Natural killer cell (primary cell): ENCODE measurements around the gene SLC52A3. TPM values are rescaled to one million over a fixed set of nuclear protein-coding genes. Genes with fewer than 3 reads are reported as not detected.

Experiments
- ATAC-seq, 3 donors: fragments of 150-1000 bp in 2 of 3; fragments of 200-7000 bp in 1 of 3; cut with Tn5 transposase; 1 replicate in 1 of 3; 2 replicates in 2 of 3; pipeline ENCODE4 v1.10.0; 2021; ENCODE audit warnings: mild to moderate bottlenecking in 2 of 3, moderate library complexity in 2 of 3
- DNase-seq, 2 donors: peaks; one replicate each; pipeline versions ENCODE4 v3.0.0 to v3.0.0-alpha.2; 2013 to 2021; ENCODE audit warnings: mixed read lengths in 1 of 2
- H3K27ac ChIP-seq: one replicate; pipeline ENCODE4 v1.5.1; 2013; ENCODE audit warnings: mild to moderate bottlenecking, low read length
- H3K27me3 ChIP-seq: one replicate; pipeline ENCODE4 v1.6.1; 2013; ENCODE audit warnings: low read length; ENCODE audit not compliant: control insufficient read depth, insufficient read depth
- H3K36me3 ChIP-seq: one replicate; pipeline ENCODE4 v1.6.1; 2013; ENCODE audit warnings: low read length; ENCODE audit not compliant: control insufficient read depth, insufficient read depth
- H3K4me1 ChIP-seq: one replicate; pipeline ENCODE4 v1.6.1; 2013; ENCODE audit warnings: low read length; ENCODE audit not compliant: control insufficient read depth, insufficient read depth
- H3K4me3 ChIP-seq: one replicate; pipeline ENCODE4 v1.5.1; 2013; ENCODE audit warnings: low read length
- H3K9me3 ChIP-seq: one replicate; pipeline ENCODE4 v1.6.1; 2013; ENCODE audit warnings: low read length; ENCODE audit not compliant: control insufficient read depth, insufficient read depth
- H3K27ac Mint-ChIP-seq, 2 donors: one replicate each; pipeline ENCODE4 v1.8.0; 2022; ENCODE audit warnings: mild to moderate bottlenecking in 2 of 2, mixed read lengths in 2 of 2, moderate library complexity in 1 of 2
- H3K27me3 Mint-ChIP-seq, 2 donors: one replicate each; pipeline ENCODE4 v1.8.0; 2022; ENCODE audit warnings: low read depth in 2 of 2, mixed read lengths in 2 of 2
- H3K36me3 Mint-ChIP-seq: one replicate; pipeline ENCODE4 v1.8.0; 2022; ENCODE audit warnings: mixed read lengths
- H3K4me1 Mint-ChIP-seq, 2 donors: one replicate each; pipeline ENCODE4 v1.8.0; 2022; ENCODE audit warnings: mixed read lengths in 2 of 2
- H3K4me3 Mint-ChIP-seq: one replicate; pipeline ENCODE4 v1.8.0; 2022; ENCODE audit warnings: mild to moderate bottlenecking, moderate library complexity, mixed read lengths
- H3K9me3 Mint-ChIP-seq, 2 donors: one replicate each; pipeline ENCODE4 v1.8.0; 2022; ENCODE audit warnings: mixed read lengths in 2 of 2
- WGBS: methylation state at CpG from one replicate; pipeline ENCODE4 v1.1.7; 2013; ENCODE audit warnings: missing lambda C conversion rate; ENCODE audit not compliant: insufficient coverage; 5-methylcytosine and 5-hydroxymethylcytosine counted together
- intact Hi-C: fragments of 100-400 bp; cut with micrococcal nuclease; formaldehyde crosslinking; loops from one replicate; pipeline ENCODE4 v1.14.2; 2022
- total RNA-seq, 4 donors: library from RNA; stranded (reverse); fragments of 120-200 nt in 1 of 4; gene quantifications; one replicate each; pipeline versions ENCODE4 v1.2.3 to v1.2.4, GENCODE V29; 2013 to 2022
- TF ChIP-seq, protein P1 (sequence below): fragments of 200-600 bp; IDR thresholded peaks from one replicate; pipeline ENCODE4 v1.8.0; 2022; ENCODE audit warnings: antibody characterized with exemption

SLC52A3 gene
- total RNA-seq, 3 donors from 2014 or later (not counting 1 experiment from before 2014, with no cell fraction given) = not detected

DNA sequence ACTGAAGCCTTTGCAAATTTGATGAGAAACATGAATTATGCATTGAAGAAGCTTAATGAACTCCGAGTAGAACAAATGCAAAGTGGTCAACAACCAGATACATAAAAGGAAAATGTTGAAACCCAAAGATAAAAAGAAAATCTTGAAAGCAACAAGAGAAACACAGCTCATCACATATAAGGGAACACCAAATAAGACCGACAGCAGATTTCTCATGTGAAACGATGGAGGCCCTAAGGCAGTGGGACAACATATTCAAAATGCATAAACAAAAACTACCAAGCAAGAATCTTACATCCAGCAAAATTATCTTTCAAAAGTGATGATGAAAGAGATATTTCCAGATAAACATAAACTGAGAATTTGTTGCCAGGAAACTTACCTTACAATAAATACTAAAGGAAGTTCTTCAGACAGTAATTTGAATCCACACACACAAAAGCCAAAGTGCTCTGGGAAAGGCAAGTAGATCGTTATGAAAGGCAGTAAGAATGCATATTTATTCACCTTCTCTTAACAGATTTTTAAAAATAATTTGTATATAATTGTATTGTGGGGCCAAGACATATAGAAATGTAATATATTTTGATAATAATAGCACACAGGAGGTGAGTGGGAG lies 22.5 kb downstream of the SLC52A3 start:
- no peak overlapping the region for H3K4me3 ChIP-seq
- peaks cover 8 to 12% of the 10 kb centered on the region in 2 donors for H3K27me3 Mint-ChIP-seq
- 91% methylated on average over 3 of the region's 4 CpGs for WGBS
- no peak overlapping the region for H3K4me3 Mint-ChIP-seq
- no peaks in the 10 kb centered on the region for H3K36me3 ChIP-seq
- H3K36me3 Mint-ChIP-seq = peaks cover 8% of the 10 kb centered on the region
- ATAC-seq = no peak
- H3K4me1 ChIP-seq = no peaks in the 10 kb centered on the region
- no peak overlapping the region for H3K27ac Mint-ChIP-seq
- no peaks in the 10 kb centered on the region for H3K4me1 Mint-ChIP-seq
- TF ChIP-seq, protein P1, sequence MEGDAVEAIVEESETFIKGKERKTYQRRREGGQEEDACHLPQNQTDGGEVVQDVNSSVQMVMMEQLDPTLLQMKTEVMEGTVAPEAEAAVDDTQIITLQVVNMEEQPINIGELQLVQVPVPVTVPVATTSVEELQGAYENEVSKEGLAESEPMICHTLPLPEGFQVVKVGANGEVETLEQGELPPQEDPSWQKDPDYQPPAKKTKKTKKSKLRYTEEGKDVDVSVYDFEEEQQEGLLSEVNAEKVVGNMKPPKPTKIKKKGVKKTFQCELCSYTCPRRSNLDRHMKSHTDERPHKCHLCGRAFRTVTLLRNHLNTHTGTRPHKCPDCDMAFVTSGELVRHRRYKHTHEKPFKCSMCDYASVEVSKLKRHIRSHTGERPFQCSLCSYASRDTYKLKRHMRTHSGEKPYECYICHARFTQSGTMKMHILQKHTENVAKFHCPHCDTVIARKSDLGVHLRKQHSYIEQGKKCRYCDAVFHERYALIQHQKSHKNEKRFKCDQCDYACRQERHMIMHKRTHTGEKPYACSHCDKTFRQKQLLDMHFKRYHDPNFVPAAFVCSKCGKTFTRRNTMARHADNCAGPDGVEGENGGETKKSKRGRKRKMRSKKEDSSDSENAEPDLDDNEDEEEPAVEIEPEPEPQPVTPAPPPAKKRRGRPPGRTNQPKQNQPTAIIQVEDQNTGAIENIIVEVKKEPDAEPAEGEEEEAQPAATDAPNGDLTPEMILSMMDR = no peak
- intact Hi-C loops = no loop called here
- DNase-seq = no peak
- H3K27me3 ChIP-seq = peaks cover 2% of the 10 kb centered on the region
- H3K9me3 ChIP-seq = peaks cover 7% of the 10 kb centered on the region
- no peak overlapping the region for H3K27ac ChIP-seq
- peaks cover 3 to 5% of the 10 kb centered on the region in 2 donors for H3K9me3 Mint-ChIP-seq

DNA sequence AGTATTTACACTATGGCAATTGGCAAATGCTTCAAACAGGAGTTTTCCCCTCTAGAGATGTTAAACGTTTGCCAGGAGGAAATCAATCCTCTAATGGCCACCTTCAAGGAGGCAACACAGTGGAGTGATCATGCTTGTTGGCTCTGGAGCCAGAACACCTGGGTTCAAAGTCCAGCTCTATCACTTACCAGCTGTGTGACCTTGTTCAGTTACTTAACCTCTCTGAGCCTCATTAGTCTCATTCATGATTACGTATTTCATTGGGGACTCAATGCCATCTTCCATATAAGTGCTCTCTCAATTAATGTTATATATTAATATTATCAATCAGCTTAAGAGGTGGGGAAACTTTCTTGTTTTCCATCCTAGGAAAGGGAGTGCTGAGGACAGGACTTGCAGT lies 26.1 kb downstream of the SLC52A3 start:
- Histone ChIP-seq H3K4me1 (no peaks in the 10 kb centered on the region), H3K27ac (no peak overlapping the region), H3K36me3 (no peaks in the 10 kb centered on the region), H3K27me3 (peaks cover 2% of the 10 kb centered on the region), H3K9me3 (peaks cover 7% of the 10 kb centered on the region), H3K4me3 (no peak overlapping the region)
- no peak for DNase-seq
- Mint-ChIP-seq H3K27me3 (peaks cover 8 to 9% of the 10 kb centered on the region in 2 donors), H3K27ac (no peak overlapping the region), H3K4me3 (no peak overlapping the region), H3K36me3 (peaks cover 8% of the 10 kb centered on the region), H3K4me1 (no peaks in the 10 kb centered on the region), H3K9me3 (peaks cover 3 to 5% of the 10 kb centered on the region in 2 donors)
- intact Hi-C loops = no loop called here
- TF ChIP-seq, protein P1 = no peak
- no peak for ATAC-seq
- WGBS = 69% methylated on average over 1 of the region's 2 CpGs

DNA sequence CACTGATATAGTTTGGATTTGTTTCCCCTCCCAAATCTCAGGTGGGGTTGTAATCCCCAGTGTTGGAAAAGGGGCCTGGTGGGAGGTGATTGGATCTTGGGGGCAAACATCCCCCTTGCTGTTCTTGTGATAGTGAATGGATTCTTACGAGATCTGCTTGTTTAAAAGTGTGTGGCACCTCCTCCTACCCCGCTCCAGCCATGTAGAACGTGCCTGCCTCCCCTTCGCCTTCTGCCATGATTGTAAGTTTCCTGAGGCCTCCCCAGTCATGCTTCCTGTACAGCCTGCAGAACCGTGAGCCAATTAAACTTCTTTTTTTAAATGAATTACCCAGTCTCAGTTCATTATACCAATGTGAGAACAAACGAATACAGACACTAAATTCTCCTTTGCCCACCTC lies 26.7 kb downstream of the SLC52A3 start:
- TF ChIP-seq, protein P1 = no peak
- no peak for DNase-seq
- intact Hi-C loops = no loop called here
- Histone ChIP-seq H3K36me3 (no peaks in the 10 kb centered on the region), H3K4me3 (no peak overlapping the region), H3K4me1 (no peaks in the 10 kb centered on the region), H3K9me3 (peaks cover 7% of the 10 kb centered on the region), H3K27ac (no peak overlapping the region), H3K27me3 (peaks cover 2% of the 10 kb centered on the region)
- H3K9me3 Mint-ChIP-seq = peaks cover 3 to 5% of the 10 kb centered on the region in 2 donors
- H3K36me3 Mint-ChIP-seq = peaks cover 8% of the 10 kb centered on the region
- WGBS = 72% methylated on average over 6 of the region's 6 CpGs
- H3K4me1 Mint-ChIP-seq = no peaks in the 10 kb centered on the region
- no peak overlapping the region for H3K4me3 Mint-ChIP-seq
- H3K27ac Mint-ChIP-seq = no peak overlapping the region
- peaks cover 8 to 9% of the 10 kb centered on the region in 2 donors for H3K27me3 Mint-ChIP-seq
- ATAC-seq = no peak

DNA sequence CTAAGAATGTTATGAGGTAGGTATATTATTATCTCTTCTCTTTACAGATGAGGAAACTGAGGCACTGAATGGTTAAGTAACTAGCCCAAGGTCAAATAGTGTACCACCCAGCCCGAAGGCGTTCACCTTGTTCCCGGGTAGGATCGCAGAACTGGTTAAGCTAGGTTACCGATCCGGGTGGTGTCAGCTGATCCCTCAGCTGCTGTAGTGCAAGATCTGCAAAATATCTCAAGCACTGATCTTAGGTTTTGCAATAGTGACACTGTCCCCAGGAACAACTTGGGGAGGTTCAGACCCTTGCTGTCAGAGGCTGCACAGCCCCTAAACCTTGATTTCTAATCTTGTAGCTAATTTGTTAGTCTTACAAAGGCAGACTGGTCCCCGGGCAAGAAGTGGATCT lies 28.1 kb downstream of the SLC52A3 start:
- Mint-ChIP-seq H3K4me1 (no peaks in the 10 kb centered on the region), H3K27ac (no peak overlapping the region), H3K9me3 (peaks cover 0 to 1% of the 10 kb centered on the region in 2 donors), H3K27me3 (peaks cover 8 to 9% of the 10 kb centered on the region in 2 donors), H3K4me3 (no peak overlapping the region), H3K36me3 (peaks cover 2% of the 10 kb centered on the region)
- Histone ChIP-seq H3K9me3 (peaks cover 5% of the 10 kb centered on the region), H3K4me1 (no peaks in the 10 kb centered on the region), H3K27ac (no peak overlapping the region), H3K36me3 (no peaks in the 10 kb centered on the region), H3K27me3 (peaks cover 2% of the 10 kb centered on the region), H3K4me3 (no peak overlapping the region)
- DNase-seq (no peak), ATAC-seq (no peak)
- intact Hi-C loops = no loop called here
- 89% methylated on average over 7 of the region's 7 CpGs for WGBS
- TF ChIP-seq, protein P1 = no peak
